Lower leg skin (tissue), 4 donors: ENCODE data around the gene SFMBT2. TPM values are rescaled to one million over a fixed set of nuclear protein-coding genes. Genes with fewer than 3 reads are reported as not detected.

Experiments
- DNase-seq, 2 donors: peaks; one replicate each; pipeline ENCODE4 v3.0.0-alpha.2; 2019; ENCODE audit warnings: low spot score in 2 of 2
- H3K4me3 ChIP-seq: fragments of 200-600 bp; sonication (generic); 2 replicates; pipeline ENCODE4 v1.5.1; 2017; ENCODE audit warnings: mild to moderate bottlenecking, low read depth; ENCODE audit not compliant: poor library complexity, severe bottlenecking
- CTCF ChIP-seq, 3 donors: fragments of 450-650 bp; IDR thresholded peaks; one replicate each; pipeline ENCODE4 v1.5.1; 2016; ENCODE audit warnings: antibody characterized with exemption in 3 of 3, mild to moderate bottlenecking in 3 of 3, moderate library complexity in 2 of 3
- POLR2A ChIP-seq, 2 donors: fragments of 450-650 bp; IDR thresholded peaks; one replicate each; pipeline ENCODE4 v1.6.1; 2016 to 2017; ENCODE audit warnings: antibody characterized with exemption in 2 of 2, mild to moderate bottlenecking in 1 of 2, moderate library complexity in 1 of 2
- WGBS, 2 donors: methylation state at CpG; one replicate each; pipeline ENCODE4 v1.1.5; 2018; 5-methylcytosine and 5-hydroxymethylcytosine counted together
- intact Hi-C: fragments of 100-400 bp; cut with DNase I; formaldehyde crosslinking; loops from one replicate; pipeline ENCODE4 v1.15.0; 2023; ENCODE audit warnings: low total_unique reads
- total RNA-seq, 4 donors: library from RNA; depleted of rRNA; stranded (reverse); fragments of >200 nt; gene quantifications; one replicate each; pipeline ENCODE4 v1.1.0, GENCODE V29; 2016

SFMBT2 gene
- total RNA-seq, 4 donors from 2014 or later, result 0.42 to 3.3 (median 1.9) TPM

GRCh38 chr10:7424315-7424714, 13.5 kb upstream of the SFMBT2 start:
- TF ChIP-seq POLR2A (IDR thresholded peaks at IDR 0.05) (no peak), CTCF (IDR thresholded peaks at IDR 0.05) (no peak)
- no peak for DNase-seq
- intact Hi-C loops, result no loop called here

GRCh38 chr10:7423521-7423920, 12.7 kb upstream of the SFMBT2 start:
- no peak overlapping the region for H3K4me3 ChIP-seq
- no peak for TF ChIP-seq CTCF (IDR thresholded peaks at IDR 0.05)
- no peak for TF ChIP-seq POLR2A (IDR thresholded peaks at IDR 0.05)
- intact Hi-C loops, result no loop called here
- WGBS, 2 donors, result 30 to 32% methylated on average over 6 of the region's 6 CpGs
- no peak for DNase-seq

More at GRCh38 chr10:7424315-7424714, 13.5 kb upstream of the SFMBT2 start:
- WGBS, 2 donors, result 69 to 79% methylated on average over 9 to 12 of the region's 12 CpGs
- no peak overlapping the region for H3K4me3 ChIP-seq

- DNase-seq, result no peak
- H3K4me3 ChIP-seq, result no peak overlapping the region
- no peak for TF ChIP-seq POLR2A (IDR thresholded peaks at IDR 0.05)
- no peak for TF ChIP-seq CTCF (IDR thresholded peaks at IDR 0.05)
- intact Hi-C loops, result no loop called here
- 86 to 100% methylated on average over 1 of the region's 1 CpG for WGBS, 2 donors
These were observed 10.7 kb upstream of the SFMBT2 start for GRCh38 chr10:7421526-7421925.

GRCh38 chr10:7419998-7420397, 9.2 kb upstream of the SFMBT2 start:
- TF ChIP-seq CTCF (IDR thresholded peaks at IDR 0.05), result no peak
- TF ChIP-seq POLR2A (IDR thresholded peaks at IDR 0.05), result no peak
- H3K4me3 ChIP-seq, result no peak overlapping the region
- 84 to 88% methylated on average over 8 of the region's 8 CpGs for WGBS, 2 donors
- intact Hi-C loops, result no loop called here
- no peak for DNase-seq

- WGBS, 2 donors, result 22 to 28% methylated on average over 1 of the region's 1 CpG
- intact Hi-C loops, result no loop called here
These were observed 7.0 kb upstream of the SFMBT2 start for GRCh38 chr10:7417807-7418206.

More at GRCh38 chr10:7417807-7418206, 7.0 kb upstream of the SFMBT2 start:
- H3K4me3 ChIP-seq, result no peak overlapping the region
- no peak for DNase-seq
- no peak for TF ChIP-seq CTCF (IDR thresholded peaks at IDR 0.05)
- no peak for TF ChIP-seq POLR2A (IDR thresholded peaks at IDR 0.05)
